ENCODE results near the gene MINAR2.

The MINAR2 gene

DNA sequence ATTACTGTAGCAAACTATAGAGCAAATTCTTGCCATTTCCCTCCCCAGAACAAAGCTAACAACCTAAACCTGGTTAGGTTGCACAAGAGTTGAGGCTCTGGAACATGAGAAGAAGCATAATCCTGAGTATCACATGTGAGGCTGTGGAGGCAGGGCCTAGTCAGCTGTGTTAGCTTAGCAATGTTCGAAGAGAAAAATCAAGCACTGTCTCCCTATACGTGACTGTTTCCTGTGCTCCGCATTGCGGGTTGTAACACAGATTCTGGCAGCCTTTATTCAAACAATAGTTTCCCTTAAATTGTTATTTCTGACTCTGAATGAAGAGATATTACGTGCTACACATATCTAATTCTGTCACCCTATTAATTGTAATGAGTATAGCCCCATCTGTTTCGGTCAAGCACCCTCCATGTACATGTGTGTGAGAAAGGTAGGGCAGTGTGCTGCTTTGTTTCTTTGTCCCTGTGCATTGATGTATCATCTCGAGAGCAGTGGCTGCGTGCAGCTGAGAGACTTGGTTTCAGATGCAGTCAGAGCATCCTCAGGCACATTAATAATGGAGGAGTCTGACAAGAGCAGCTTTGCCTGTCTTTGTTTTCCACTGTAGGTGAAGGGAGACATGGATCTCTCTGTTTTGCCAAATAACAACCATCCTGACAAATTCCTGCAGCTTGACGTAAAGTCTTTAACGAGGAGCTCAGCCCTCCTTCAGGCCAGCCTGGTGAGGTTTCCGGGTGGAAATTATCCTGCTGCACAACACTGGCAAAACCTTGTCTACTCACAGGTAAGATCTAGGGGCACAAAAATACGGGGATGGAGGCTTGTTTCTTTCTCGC is at the start of gene MINAR2:
MINAR2 (plus strand) TSS at position 523 of the 836 bp plus-strand sequence; CDS start at position 620, 97 bp downstream.
- no peak for DNase-seq

GRCh38 chr5:129698661-129699060 is 49.2 kb upstream of the MINAR2 start:
- DNase-seq: no peak

GRCh38 chr5:129716235-129716634 is 31.7 kb upstream of the MINAR2 start:
- no peak for DNase-seq

GRCh38 chr5:129716651-129717050 is 31.2 kb upstream of the MINAR2 start:
- no peak for DNase-seq

DNA sequence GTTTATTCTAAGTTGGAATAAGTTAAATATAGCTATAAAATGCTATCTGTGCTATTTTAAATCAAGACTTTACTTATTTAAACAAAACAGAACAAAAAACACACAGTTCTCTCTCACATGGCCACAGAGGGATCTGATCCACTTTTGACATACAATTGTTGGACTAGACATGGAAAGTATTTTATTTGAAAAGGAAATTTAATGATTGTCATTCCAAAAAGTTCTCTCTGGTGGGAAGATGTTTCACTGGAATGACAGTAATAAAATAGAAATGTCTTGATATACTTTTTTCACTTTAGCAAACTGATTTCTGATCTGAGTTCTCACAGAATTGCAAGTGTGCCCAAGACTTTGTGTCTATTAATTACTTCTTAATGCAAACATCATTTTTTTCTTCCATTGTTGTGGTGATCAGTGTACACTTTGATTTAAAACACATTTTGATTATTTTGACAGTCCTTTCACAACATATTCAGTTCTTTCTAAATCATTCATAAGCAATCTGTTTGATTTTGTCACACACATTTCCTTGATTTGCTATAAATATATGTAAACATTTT is 30.1 kb upstream of the MINAR2 start:
- no peak for DNase-seq

GRCh38 chr5:129718471-129719090 is 29.3 kb upstream of the MINAR2 start:
- DNase-seq: no peak

DNA sequence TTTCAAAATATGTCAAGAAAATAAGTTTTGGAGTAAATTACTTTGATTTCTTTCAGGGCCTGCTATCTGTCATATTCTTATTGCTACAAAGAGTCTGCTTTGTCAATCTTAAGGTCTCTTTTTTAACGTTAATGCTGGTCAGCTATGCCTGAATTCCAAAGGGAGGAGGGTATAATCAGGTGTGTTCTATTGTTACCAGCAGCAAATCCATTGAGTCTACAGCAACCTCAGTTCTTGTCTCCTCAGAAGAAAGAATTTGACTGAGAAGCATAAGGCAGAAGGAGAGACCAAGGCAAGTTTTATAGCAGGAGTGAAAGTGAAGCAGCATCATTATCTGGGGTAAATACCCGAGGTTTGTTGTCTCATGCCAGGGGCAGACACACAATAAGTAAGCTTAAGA is 23.7 kb upstream of the MINAR2 start:
- DNase-seq: no peak

GRCh38 chr5:129724647-129725046 is 23.2 kb upstream of the MINAR2 start:
- no peak for DNase-seq

- DNase-seq: no peak
These were observed 8.1 kb upstream of the MINAR2 start for GRCh38 chr5:129739773-129740172.

GRCh38 chr5:129743541-129744187 is 4.2 kb upstream of the MINAR2 start:
- no peak for DNase-seq

- DNase-seq: no peak
These were observed 1.9 kb upstream of the MINAR2 start for GRCh38 chr5:129745997-129746396.

- DNase-seq: no peak
These were observed 1.0 kb upstream of the MINAR2 start for GRCh38 chr5:129746876-129747275.

- DNase-seq: no peak
These were observed 1.3 kb downstream of the MINAR2 start for GRCh38 chr5:129748913-129749880.

DNA sequence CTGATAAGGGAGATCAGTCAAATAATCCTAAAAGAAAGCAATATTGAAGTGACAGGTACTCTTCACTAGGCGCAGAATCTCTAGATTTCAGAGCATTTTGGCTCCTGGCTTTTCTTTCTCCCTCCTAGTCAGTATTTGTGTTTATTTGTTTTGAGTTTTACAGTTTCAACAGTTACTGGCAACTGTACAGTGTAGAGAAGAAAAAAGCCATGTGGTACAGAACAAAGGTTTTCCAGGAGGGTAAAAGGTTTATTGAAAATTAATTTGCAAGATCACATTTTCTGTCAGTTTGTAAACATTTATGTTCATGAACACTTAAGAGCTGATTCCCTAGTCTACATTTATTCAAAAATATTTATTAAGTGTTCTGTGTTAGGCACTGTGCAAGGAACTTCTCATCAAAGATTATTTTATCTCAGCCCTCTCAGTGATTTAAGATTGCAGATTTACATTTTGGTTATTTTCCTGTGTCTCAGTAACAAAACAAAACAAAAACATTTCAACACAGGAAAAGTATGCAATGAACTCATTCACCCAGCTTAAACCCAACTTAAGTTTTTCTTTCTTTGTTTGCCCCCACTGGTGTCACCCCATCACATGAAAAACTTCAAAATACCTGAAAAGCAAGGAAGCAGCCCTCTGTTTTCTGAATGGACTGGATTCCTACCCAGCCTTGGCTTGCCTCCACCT is 12.9 kb downstream of the MINAR2 start:
- no peak for DNase-seq

DNA sequence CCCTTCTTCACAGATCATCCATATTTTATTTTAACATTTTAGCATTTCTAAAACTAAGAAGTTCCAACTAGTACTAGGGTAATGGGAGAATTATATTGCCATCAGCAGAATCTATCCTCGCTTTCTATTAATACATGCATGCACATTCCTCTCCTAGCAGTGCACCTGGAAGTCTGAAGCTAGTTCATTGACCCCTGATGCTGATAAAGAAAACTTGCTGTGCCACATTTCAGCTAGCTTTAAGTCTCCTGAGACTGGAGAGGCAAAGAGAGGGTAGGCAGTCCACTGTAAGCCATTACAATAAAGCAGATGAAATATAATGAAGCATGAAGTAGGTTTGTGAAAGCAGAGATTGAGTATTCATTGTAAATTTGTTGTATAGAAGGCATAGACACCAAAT is 15.8 kb downstream of the MINAR2 start:
- DNase-seq: no peak

- no peak for DNase-seq
These were observed 18.9 kb downstream of the MINAR2 start for GRCh38 chr5:129766798-129767197.

DNA sequence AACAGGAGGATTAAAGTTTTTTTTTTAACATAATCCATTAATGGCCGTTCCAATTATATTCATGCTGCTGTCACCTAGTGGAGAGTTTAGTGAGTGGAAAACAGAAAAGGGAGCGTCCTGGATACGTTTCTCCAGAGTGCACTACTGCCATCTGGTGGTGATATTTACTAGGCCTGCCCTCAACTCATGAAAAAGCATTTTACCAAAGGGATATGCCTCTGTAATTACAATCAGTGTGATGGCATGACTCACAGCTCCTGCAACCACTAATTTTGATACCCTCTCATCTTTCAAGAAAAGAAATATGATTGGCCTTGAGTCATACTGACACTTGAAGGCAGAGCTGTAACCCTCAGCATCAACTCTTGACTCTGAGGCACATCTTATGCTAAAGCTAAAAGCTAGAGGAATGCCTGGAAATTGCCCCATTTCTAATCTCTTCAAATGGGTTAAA is 20.1 kb downstream of the MINAR2 start:
- no peak for DNase-seq

- DNase-seq: no peak
These were observed 20.8 kb downstream of the MINAR2 start for GRCh38 chr5:129768735-129769134.

- DNase-seq: no peak
These were observed 22.3 kb downstream of the MINAR2 start for GRCh38 chr5:129770024-129770820.

DNA sequence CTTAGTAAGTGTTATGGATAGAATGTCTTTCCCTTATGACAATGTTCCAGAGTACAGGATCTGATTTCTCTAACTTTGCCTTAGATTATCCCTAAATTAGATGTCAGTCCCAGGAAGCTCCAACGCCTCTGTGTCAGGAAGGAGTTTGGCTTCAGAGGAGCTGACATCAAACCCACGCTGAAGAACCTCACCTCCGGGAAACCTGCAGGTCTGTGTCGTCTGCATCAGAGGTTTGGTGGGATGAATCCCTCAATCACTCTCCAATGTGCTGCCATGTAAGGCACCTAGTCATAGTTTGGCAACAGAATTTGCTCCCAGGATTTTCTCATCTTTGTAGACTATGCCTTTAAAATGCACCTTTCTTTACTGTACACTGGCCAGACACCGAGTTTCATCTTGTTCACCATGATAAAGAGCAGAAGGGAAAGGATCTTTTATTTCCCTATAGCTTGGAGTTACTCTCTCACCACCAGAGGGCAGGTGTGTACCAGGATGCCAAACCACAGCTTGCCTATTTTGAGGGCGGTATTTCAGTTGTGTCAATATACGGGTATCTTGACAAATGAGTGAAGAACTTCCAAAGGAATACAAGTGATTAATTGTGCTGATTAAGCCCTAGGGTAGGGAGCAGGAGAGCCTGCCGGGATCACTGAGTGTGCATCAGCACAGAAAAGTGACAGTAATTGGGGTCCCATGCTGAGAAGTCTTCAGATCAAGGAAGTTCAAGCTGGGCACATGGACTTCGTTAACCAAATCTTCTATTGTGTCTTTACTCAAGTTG is 23.4 kb downstream of the MINAR2 start:
- DNase-seq: no peak
